GM12874 (cell line): ENCODE results near the gene CDX2.

Source experiments
- TF ChIP-seq, protein P1 (sequence below): IDR thresholded peaks from 2 replicates; pipeline ENCODE4 v1.5.1; 2011; ENCODE audit warnings: low read depth, mild to moderate bottlenecking, control low read depth, low read length, moderate library complexity; ENCODE audit not compliant: insufficient read depth

Gene CDX2

DNA sequence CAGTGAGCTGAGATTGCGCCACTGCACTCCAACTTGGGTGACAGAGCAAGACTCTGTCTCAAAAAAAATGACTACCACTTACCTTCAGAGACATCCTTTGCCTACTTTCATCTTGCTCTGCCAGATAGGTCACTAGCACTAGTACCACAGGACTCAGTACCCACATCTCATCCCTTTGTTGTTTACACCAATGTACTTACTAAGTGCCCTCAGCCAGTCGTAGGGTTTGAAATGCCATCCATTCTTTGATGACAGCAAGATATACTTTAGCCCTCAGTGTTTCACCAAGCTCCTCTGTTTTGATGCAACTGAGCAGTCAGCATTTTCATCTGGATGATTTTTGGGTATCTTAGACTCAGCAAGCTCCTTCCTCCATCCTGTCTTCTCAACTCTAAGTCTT lies 13.2 kb upstream of the CDX2 start:
- TF ChIP-seq, protein P1, sequence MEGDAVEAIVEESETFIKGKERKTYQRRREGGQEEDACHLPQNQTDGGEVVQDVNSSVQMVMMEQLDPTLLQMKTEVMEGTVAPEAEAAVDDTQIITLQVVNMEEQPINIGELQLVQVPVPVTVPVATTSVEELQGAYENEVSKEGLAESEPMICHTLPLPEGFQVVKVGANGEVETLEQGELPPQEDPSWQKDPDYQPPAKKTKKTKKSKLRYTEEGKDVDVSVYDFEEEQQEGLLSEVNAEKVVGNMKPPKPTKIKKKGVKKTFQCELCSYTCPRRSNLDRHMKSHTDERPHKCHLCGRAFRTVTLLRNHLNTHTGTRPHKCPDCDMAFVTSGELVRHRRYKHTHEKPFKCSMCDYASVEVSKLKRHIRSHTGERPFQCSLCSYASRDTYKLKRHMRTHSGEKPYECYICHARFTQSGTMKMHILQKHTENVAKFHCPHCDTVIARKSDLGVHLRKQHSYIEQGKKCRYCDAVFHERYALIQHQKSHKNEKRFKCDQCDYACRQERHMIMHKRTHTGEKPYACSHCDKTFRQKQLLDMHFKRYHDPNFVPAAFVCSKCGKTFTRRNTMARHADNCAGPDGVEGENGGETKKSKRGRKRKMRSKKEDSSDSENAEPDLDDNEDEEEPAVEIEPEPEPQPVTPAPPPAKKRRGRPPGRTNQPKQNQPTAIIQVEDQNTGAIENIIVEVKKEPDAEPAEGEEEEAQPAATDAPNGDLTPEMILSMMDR, result no peak

DNA sequence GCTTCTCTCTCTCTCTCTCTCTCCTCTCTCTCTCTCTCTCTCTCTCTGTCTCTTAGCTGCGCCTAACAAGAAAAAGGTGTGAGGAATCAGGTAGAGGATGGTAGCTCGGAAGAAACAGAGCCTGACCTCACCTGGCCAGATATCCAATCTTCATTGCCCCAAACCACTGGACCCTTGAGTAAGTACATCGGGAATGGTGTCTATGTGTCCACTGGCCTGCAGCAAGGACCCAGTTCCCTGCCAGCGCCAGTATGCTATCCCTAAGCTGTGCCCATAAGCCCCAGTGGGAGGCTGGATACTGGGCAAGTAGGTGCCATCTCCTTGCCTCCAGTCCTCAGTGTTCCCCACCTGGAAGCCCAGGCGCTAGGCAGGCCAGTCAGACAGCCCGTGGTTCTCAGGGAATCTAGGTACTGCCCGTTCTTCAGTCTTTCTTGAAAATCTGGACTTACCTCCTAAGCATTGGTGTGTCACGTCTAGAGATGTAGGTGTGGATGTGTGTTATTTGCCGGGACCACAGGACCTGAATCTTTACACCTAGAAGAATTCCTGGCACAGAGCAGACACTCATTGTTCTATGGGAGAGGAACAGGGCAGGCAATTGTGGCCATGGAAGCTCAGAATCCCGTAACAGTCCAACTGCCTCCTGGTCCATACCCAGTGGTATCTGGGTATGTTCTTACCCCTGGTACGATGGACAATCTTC lies 12.0 kb upstream of the CDX2 start:
- TF ChIP-seq, protein P1, result no peak

DNA sequence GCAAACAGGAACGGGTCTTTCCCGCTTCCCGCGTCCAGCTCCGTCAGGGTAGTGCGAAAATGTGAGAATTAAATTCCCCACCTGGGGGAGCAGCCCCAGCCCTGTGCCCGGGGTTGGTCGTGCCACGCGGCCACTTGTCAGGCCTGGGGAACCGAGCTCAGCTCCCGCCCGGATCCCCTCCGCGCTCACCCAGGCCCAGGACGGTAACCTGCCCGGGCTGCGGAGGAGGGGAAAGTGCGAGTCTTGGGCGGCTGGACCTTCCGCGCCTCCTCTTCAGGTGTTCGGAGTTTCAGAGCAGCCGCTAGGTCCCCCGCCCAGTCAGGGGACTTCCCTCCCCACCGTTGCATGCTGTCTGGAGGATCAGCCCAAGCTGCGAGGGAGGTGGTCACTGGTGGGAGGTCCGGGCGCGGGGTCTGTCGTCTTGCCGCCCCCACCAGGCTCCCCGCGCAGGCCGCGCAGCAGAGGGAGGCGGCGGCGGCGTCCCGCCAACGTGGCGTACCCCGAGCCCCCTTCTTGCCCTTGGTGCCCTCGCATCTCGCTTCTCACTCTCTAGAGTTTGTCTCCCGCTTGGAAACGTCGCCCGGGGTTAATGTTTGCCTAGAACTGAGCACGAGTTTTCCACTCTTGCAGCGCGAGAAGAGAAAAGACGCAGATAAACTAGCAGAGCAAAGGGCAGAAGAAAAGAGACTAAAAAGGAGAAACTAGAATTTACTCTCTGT lies 11.3 kb upstream of the CDX2 start:
- TF ChIP-seq, protein P1, result no peak

DNA sequence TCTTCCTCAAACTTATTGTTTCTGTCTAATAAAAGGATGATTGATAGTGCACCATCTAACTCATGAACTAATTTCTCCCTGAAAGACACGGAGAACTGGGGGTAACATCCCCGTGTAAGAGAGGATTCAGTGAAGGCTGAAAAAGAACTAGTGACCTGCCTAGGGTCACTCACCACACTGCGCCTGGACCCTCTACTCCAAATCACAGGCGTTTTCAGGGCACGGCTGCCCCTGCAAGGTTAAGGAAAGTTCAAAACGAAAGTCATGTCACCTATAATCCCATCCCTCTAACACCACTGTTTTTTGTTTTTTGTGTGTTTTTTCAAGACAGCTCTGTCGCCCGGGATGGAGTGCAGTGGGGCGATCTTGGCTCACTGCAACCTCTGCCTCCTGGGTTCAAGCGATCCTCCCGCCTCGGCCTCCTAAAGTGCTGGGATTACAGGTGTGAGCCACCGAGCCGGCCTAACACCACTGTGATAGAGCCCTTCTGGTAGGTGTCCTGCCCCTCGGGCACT lies 10.7 kb upstream of the CDX2 start:
- TF ChIP-seq, protein P1, result no peak

DNA sequence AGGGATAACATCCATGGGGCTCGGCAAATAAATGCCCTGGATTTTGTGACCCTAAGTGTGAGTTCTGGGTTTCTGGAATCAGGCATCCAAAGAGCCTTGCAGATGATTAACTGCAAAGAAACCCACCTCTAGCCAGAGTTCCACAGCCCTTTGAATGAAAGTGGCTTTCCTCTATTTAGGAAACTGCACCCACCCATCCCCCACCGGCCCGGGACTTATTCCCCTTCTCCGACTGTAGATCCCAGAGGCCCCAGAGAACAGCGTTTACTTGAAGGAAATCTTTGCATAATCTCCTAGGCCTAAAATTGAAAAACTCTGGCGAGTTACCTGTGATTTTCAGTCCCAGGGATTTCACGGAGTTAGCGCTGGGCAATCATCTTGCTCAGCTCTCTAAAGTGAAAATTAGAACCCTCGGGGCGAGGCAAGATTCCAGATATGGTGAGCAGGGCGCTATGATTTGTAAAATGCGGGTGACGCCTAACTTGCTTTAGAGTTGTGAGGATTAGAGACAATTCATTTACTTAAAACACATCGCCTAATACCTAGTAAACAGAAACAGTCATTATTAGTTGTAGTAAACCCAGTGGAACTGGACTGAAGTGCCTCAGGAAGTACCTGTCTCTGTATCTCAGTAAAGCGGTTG lies 10.0 kb upstream of the CDX2 start:
- TF ChIP-seq, protein P1, result no peak

DNA sequence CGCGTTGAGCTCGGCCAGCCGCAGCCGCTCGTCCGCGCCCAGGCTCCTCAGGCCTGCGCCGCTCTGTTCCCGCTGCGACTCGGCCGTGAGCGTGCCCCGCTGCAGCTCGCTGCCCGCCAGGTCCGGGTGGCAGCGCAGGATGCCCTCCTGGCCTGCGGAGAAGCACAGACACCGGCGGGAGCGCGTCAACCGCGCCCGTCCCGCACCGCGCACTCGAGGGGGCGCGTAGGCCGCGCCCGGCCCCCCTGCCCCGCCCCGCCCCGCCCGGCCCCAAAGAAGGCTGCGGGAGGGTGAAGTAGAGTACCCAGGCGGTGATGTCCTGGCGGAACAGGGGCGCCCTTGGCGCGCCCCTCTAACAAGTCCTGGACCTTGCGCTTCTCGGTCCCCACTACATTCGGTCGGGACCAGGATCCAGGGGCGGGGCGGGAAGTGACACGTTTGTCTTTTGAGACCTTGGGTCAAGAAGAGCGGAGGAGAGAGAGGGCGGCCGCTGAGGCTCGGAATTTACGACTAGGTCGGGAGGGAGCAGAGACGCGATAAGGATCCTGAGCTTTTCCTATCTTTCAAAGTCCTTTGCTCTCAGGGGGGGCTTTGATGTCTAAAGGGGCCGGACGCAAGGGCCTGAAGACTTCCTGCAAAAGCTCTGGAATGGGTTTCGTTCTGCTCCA lies 9.3 kb upstream of the CDX2 start:
- TF ChIP-seq, protein P1, result no peak
